ENCODE results near the gene MCM3.
A peak's percentile ranks its signal among the peaks of the same experiment; 100 is the strongest.

The MCM3 gene

DNA sequence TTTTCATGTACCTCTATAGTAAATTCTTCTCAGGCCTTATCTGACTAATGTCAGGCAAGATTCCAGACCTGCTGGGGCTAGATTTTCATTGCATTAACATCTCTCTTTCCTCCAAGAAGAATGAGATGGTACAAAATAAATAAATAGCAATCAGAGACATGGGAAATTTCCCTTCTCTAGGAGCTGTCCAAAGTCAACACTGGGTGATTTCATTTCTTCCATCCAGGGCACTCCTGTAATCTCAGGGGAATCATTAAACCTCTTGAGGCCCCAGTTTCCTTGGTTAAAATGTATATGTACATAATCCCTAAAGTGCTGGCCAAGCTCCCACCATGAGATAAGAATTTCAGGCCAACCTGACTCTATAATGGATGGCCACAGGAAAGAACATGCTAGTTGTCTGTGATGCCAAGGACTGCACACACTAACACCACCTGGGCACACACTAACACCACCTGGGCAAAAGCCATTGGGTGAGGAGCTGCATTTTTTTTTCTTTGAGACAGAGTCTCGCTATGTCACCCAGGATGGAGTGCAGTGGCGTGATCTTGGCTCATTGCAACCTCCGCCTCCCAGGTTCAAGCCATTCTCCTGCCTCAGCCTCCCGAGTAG is 41.2 kb downstream of the MCM3 start:
- TF ChIP-seq, protein P1, sequence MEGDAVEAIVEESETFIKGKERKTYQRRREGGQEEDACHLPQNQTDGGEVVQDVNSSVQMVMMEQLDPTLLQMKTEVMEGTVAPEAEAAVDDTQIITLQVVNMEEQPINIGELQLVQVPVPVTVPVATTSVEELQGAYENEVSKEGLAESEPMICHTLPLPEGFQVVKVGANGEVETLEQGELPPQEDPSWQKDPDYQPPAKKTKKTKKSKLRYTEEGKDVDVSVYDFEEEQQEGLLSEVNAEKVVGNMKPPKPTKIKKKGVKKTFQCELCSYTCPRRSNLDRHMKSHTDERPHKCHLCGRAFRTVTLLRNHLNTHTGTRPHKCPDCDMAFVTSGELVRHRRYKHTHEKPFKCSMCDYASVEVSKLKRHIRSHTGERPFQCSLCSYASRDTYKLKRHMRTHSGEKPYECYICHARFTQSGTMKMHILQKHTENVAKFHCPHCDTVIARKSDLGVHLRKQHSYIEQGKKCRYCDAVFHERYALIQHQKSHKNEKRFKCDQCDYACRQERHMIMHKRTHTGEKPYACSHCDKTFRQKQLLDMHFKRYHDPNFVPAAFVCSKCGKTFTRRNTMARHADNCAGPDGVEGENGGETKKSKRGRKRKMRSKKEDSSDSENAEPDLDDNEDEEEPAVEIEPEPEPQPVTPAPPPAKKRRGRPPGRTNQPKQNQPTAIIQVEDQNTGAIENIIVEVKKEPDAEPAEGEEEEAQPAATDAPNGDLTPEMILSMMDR (IDR thresholded peaks at IDR 0.05; ENCODE audit: low read length, missing control alignments): no peak
- DNase-seq (ENCODE audit: low read depth): no peak
- H3K4me3 ChIP-seq (replicated peaks; ENCODE audit: low read depth, low read length): no peak overlapping the region

DNA sequence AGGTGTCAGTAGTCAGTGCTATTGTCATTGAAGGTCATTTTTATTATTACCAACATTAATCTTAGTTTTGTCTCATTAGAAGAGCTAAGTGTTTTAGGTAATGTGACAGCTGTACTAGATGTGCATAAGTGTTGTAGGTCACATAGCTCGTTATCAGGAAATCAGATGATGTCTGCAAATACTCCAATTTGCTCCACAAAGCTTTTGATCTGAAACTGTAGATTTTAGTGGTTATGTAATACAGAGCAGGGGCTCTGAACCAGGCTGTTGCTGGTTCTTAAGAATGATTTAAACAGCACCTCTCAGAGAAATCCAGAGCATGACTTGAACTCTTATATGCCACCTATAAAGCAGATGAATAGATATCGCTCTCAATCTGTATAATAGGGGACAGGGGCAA is 42.7 kb downstream of the MCM3 start:
- DNase-seq (ENCODE audit: low read depth): no peak
- no peak overlapping the region for H3K4me3 ChIP-seq (replicated peaks; ENCODE audit: low read depth, low read length)
- TF ChIP-seq, protein P1 (IDR thresholded peaks at IDR 0.05; ENCODE audit: low read length, missing control alignments): no peak

DNA sequence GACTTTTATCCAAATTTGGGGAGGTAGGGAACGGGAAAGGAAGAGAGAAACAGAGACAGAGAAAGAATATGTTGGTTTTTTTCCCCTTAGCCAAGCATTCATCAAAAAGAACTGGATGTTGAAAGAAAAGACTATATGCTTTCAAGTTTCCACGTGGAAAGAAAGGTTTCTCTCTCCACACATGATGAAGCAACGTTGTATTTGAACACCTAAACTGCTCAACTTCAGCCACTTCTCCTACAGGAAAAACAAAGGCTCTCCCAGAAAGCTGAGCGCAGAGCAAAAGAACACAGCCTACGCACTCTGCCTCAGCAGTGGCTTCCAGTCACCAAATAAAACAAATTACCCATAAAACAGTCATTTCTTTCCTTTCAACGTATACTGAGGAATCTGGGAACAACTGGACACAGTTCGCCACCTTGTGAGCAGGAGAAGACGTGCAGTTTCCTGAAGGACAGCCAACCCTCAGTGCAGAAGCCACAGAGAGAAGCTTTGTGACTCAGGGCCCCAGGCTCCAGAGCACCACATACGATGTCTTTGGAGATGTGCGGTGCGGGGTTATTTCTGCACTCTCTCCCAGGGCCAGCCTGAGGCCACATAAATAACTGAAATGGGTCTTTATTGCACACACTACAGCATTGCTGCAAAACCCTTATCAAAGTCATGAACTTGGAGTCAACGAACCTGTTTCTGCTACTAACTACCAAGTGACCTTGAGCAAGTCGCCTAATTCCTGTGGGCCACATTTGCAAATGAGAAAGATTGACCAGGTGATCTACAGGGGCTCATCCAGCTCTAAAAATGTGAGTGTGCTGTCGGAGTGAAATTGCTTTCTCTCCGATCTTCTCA is 50.3 kb downstream of the MCM3 start:
- TF ChIP-seq, protein P1 (IDR thresholded peaks at IDR 0.05; ENCODE audit: low read length, missing control alignments): peak; percentile 46
- H3K4me3 ChIP-seq (replicated peaks; ENCODE audit: low read depth, low read length): no peak overlapping the region
- DNase-seq (ENCODE audit: low read depth): peak; percentile 48

DNA sequence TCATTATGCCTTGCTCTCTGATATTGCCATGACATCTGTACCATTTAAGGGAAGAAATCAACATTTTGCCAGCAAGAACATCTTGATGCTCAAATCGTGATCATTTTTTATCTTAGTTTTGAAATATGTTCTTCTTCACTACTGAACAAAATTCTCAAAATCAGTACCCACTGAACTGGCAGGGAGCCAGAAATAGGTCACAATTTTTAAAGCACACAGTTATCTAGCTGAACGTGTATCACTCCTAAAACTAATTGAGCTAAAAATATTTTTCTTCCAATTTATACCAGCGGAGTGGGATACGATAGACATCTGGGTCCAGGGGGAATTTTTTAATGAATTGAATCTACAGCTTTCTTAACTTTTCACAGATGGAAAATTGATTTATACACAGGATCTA is 51.5 kb downstream of the MCM3 start:
- no peak for DNase-seq (ENCODE audit: low read depth)
- TF ChIP-seq, protein P1 (IDR thresholded peaks at IDR 0.05; ENCODE audit: low read length, missing control alignments): no peak
- H3K4me3 ChIP-seq (replicated peaks; ENCODE audit: low read depth, low read length): no peak overlapping the region

DNA sequence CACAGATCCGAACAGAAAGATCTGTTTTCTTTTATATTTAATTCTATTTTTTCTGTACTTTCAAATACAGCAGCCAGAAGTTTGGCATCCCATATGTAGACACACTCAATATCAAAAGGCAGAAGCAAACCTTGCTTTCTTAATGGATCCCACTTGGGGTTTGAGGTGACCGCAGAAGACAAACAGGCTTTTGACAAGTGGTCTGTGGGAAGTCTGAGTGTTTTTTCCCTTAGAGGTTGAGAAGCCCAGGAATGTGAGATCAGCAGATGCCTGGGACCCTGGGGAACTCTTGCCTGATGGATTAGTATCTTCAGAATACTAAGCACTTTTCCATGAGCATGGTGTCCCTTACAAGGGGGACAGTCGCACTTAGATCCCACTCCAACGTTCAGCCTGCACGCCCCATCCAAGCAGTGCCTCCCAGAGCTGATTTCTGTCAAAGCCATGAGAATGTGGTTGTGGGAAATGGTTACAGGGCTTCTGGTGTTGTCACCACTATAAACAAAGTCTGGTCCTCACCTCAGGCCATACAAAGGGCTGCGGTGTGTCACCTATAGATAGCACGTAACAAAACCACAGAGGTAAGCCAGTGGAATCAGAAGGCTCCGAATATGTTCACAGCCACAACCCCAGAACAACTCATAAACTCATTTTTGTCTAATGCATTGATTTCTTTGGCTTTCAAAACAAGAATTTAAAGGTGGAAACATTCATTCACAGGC is 53.0 kb downstream of the MCM3 start:
- TF ChIP-seq, protein P1 (IDR thresholded peaks at IDR 0.05; ENCODE audit: low read length, missing control alignments): no peak
- no peak overlapping the region for H3K4me3 ChIP-seq (replicated peaks; ENCODE audit: low read depth, low read length)
- no peak for DNase-seq (ENCODE audit: low read depth)

DNA sequence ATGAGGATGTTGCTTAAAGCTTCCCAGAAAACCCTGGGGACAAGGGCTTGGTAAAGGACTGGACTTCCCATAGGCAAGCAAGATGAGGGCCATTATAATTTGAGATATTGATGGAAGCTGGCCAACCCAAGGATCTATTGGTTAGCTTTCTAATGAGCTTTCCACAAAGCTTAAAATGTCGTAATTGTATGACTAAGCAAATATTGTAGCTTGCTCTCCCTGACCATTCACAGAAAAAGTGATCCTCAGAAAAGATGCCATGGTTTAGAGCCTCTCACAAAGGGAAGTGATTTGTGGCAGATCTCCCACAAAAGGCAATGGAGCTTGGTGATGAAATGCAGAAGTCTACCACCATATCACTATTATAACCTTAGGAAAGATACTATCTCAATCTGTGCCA is 53.9 kb downstream of the MCM3 start:
- DNase-seq (ENCODE audit: low read depth): no peak
- TF ChIP-seq, protein P1 (IDR thresholded peaks at IDR 0.05; ENCODE audit: low read length, missing control alignments): no peak
- no peak overlapping the region for H3K4me3 ChIP-seq (replicated peaks; ENCODE audit: low read depth, low read length)

All from fibroblast of pulmonary artery (primary cell).